HL-60 (cell line): ENCODE data around the gene CACNA2D1.

Experiments
- DNase-seq, 2 experiments: peaks; one replicate each; pipeline ENCODE4 v3.0.0-alpha.2; 2010 to 2020; ENCODE audit warnings: low read depth in 1 of 2, low spot score in 1 of 2
- H3K27ac ChIP-seq: fragments of 250-450 bp; sonication (Bioruptor Pico); replicated peaks from 2 replicates; pipeline ENCODE4 v1.5.1; 2020; ENCODE audit warnings: mild to moderate bottlenecking, moderate library complexity
- H3K27me3 ChIP-seq: fragments of 250-450 bp; sonication (Bioruptor Pico); 2 replicates; pipeline ENCODE4 v1.5.1; 2021; ENCODE audit warnings: mild to moderate bottlenecking, moderate library complexity; ENCODE audit not compliant: insufficient read depth, poor library complexity, severe bottlenecking
- H3K4me3 ChIP-seq: replicated peaks from 2 replicates; pipeline ENCODE4 v1.5.1; 2011; ENCODE audit warnings: mild to moderate bottlenecking, control low read depth, low read length; ENCODE audit not compliant: insufficient read depth
- CTCF ChIP-seq: IDR thresholded peaks from one replicate; pipeline ENCODE4 v1.5.1; 2011; ENCODE audit warnings: low read length, control low read depth, inconsistent platforms; ENCODE audit not compliant: insufficient read depth
- GABPA ChIP-seq: IDR thresholded peaks from 2 replicates; pipeline ENCODE4 v1.6.1; 2012; ENCODE audit warnings: low read depth
- POLR2AphosphoS5 ChIP-seq: IDR thresholded peaks from 2 replicates; pipeline ENCODE4 v1.6.1; 2012; ENCODE audit warnings: low read depth
- REST ChIP-seq: IDR thresholded peaks from 2 replicates; pipeline ENCODE4 v1.6.1; 2012; ENCODE audit warnings: low read depth; ENCODE audit not compliant: insufficient replicate concordance
- SPI1 ChIP-seq: IDR thresholded peaks from 2 replicates; pipeline ENCODE4 v1.6.1; 2012; ENCODE audit warnings: low read depth, mild to moderate bottlenecking, borderline replicate concordance

The CACNA2D1 gene

GRCh38 chr7:82204694-82205093 lies 238.9 kb downstream of the CACNA2D1 start:
- Histone ChIP-seq H3K27ac (no peak overlapping the region), H3K4me3 (no peak overlapping the region), H3K27me3 (no peaks in the 10 kb centered on the region)
- DNase-seq: peak in 1 of 2 experiments; percentile 58
- TF ChIP-seq POLR2AphosphoS5 (no peak), CTCF (no peak), GABPA (no peak), SPI1 (no peak), REST (no peak)

- no peak for DNase-seq
- Histone ChIP-seq H3K27ac (no peak overlapping the region), H3K27me3 (no peaks in the 10 kb centered on the region), H3K4me3 (no peak overlapping the region)
- TF ChIP-seq POLR2AphosphoS5: no peak
- TF ChIP-seq CTCF: no peak
- TF ChIP-seq SPI1: no peak
- no peak for TF ChIP-seq GABPA
- TF ChIP-seq REST: no peak
Observed at GRCh38 chr7:82202965-82203364, 240.6 kb downstream of the CACNA2D1 start.

GRCh38 chr7:82202107-82202506 lies 241.5 kb downstream of the CACNA2D1 start:
- TF ChIP-seq REST (no peak), SPI1 (no peak), GABPA (no peak), CTCF (no peak)
- Histone ChIP-seq H3K27ac (no peak overlapping the region), H3K27me3 (no peaks in the 10 kb centered on the region), H3K4me3 (no peak overlapping the region)
- DNase-seq: no peak
